TTC549 (cell line): Measurements from ENCODE around the gene FUBP1.
"Not testable (repeated sequence)": the region's sequence is repeated elsewhere in the genome, so short reads cannot be mapped to it uniquely, and the experiment has no call there.

Experiments
- FAIRE-seq: peaks from 2 replicates; lab custom pipeline; 2012; peaks lifted over from hg19 to GRCh38; lab: Jason Lieb, UNC

The FUBP1 gene

GRCh38 chr1:77945345-77945744 is 33.5 kb downstream of the FUBP1 start:
- no peak for FAIRE-seq

- FAIRE-seq, result no peak
These were observed 36.3 kb downstream of the FUBP1 start for GRCh38 chr1:77942400-77943140.

- no peak for FAIRE-seq
These were observed 37.8 kb downstream of the FUBP1 start for GRCh38 chr1:77940921-77941570.

GRCh38 chr1:77938651-77939050 is 40.2 kb downstream of the FUBP1 start:
- FAIRE-seq, result no peak

GRCh38 chr1:77929806-77930205 is 49.1 kb downstream of the FUBP1 start:
- no peak for FAIRE-seq

DNA sequence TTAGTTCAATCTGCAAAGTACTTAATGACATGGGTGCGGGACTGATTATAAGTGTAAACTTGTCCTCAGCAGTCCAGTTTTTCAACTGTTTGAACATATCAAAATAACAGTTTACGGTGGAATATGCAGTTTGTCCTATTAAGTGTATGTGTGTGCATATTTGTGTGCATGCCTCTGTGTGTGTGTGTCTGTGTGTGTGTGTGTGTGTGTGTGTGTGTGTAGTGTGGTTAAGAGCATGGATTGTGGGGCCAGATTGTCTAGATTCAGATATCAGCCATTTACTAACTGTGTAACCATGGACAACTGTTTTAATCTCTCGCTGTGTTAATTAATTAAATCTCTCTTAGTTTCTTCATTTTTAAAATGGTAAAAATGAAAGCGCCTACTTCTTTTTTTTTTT is 51.5 kb downstream of the FUBP1 start:
- FAIRE-seq, result no peak

- no peak for FAIRE-seq
These were observed 52.1 kb downstream of the FUBP1 start for GRCh38 chr1:77926561-77927357.

DNA sequence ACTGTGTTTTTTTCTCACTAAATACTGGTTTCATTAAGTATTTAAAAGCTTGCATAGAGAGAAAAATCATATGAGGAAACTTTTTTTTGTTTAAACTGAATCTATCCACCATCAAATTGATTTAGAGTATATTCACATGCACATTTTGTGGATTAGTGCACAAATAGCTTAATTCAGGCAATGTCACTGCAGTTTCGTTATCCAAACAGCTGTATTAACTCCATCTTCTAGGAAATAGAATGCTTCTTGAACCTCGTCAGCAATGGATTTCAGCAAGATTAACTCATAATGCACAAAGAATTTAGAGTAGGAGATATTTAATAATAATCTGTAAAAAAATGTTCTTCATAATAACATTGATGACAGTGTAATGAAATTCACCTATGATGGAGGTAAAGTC is 52.9 kb downstream of the FUBP1 start:
- no peak for FAIRE-seq

GRCh38 chr1:77925518-77925917 is 53.4 kb downstream of the FUBP1 start:
- FAIRE-seq, result peak; percentile 34

- FAIRE-seq, result not testable (repeated sequence)
These were observed 60.0 kb downstream of the FUBP1 start for GRCh38 chr1:77918918-77919317.

DNA sequence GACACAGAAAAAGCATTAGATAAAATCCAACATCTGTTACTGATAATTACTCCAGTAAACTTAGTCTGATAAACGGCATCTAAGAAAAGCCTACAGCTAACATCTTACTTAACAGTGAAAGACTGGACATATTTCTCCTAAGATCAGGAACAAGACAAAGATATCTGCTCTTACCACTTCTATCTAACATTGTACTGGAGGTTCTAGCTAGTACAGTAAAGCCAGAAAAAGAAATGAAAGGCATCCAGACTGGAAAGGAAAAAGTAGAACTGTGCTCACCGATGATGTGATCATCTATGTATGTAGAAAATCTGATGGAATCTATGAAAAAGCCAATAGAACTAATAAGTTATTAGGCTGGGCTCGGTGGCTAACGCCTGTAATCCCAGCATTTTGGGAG is 68.8 kb downstream of the FUBP1 start:
- no peak for FAIRE-seq

GRCh38 chr1:77906624-77907023 is 72.2 kb downstream of the FUBP1 start:
- no peak for FAIRE-seq

- FAIRE-seq, result no peak
These were observed 72.8 kb downstream of the FUBP1 start for GRCh38 chr1:77906019-77906545.

DNA sequence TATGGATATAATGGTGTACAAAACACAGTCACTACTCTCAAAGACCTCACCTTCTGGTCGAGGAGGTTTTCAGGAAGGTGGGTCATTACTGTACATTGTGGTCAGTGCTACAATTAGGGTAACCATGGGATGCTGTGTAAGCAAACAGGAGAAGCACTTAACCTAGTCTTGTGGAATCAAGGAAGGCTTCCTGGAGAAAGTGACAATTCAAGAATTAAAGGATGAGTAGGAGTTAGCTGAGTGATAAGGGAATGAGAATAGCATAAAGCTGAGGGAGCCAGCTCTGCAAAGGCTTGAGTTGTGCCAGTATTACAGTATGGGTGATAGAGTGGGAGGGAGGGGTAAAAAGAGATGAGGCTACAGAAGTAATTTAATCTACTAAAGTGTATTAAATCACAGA is 73.3 kb downstream of the FUBP1 start:
- no peak for FAIRE-seq

GRCh38 chr1:77900687-77901293 is 78.1 kb downstream of the FUBP1 start:
- FAIRE-seq, result peak; percentile 61

- FAIRE-seq, result no peak
These were observed 79.1 kb downstream of the FUBP1 start for GRCh38 chr1:77899647-77900320.
